ENCODE measurements around the gene CADPS2. TPM values are rescaled to one million over a fixed set of nuclear protein-coding genes. Genes with fewer than 3 reads are reported as not detected.
"Not testable (repeated sequence)": the region's sequence is repeated elsewhere in the genome, so short reads cannot be mapped to it uniquely, and the experiment has no call there.

CADPS2 gene
- total and polyA plus RNA-seq, 3 experiments from 2014 or later = not detected

- Histone ChIP-seq H3K4me3 (ENCODE audit: low read length) (no peak overlapping the region), H3K9me3 (ENCODE audit: low read length) (no peaks in the 10 kb centered on the region), H3K36me3 (ENCODE audit: insufficient read depth, low read length) (no peaks in the 10 kb centered on the region), H3K4me1 (ENCODE audit: insufficient read depth, low read length) (no peaks in the 10 kb centered on the region), H3K27ac (ENCODE audit: low read depth, low read length) (no peak overlapping the region), H3K27me3 (ENCODE audit: insufficient read depth, low read length, poor library complexity, severe bottlenecking) (no peaks in the 10 kb centered on the region)
- no peak for DNase-seq
- Mint-ChIP-seq H3K27ac (no peak overlapping the region), H3K9me3 (peaks cover 2 to 12% (median 8%) of the 10 kb centered on the region in 5 donors), H3K4me1 (no peaks in the 10 kb centered on the region), H3K36me3 (no peaks in the 10 kb centered on the region), H3K27me3 (peaks cover 0 to 1% of the 10 kb centered on the region in 2 donors), H3K4me3 (no peak overlapping the region)
- POLR2A ChIA-PET = no interaction called here
- CTCF ChIA-PET = no interaction called here
These were observed 595.8 kb downstream of the CADPS2 start for GRCh38 chr7:122290476-122290875.

GRCh38 chr7:122289426-122289825 is 596.8 kb downstream of the CADPS2 start:
- no peak for DNase-seq
- ChIA-PET POLR2A (no interaction called here), CTCF (no interaction called here)
- Histone ChIP-seq H3K4me1 (ENCODE audit: insufficient read depth, low read length) (no peaks in the 10 kb centered on the region), H3K9me3 (ENCODE audit: low read length) (no peaks in the 10 kb centered on the region), H3K36me3 (ENCODE audit: insufficient read depth, low read length) (no peaks in the 10 kb centered on the region), H3K27me3 (ENCODE audit: insufficient read depth, low read length, poor library complexity, severe bottlenecking) (no peaks in the 10 kb centered on the region), H3K27ac (ENCODE audit: low read depth, low read length) (no peak overlapping the region), H3K4me3 (ENCODE audit: low read length) (no peak overlapping the region)
- no peaks in the 10 kb centered on the region for H3K4me1 Mint-ChIP-seq
- peaks cover 3 to 12% (median 8%) of the 10 kb centered on the region in 5 donors for H3K9me3 Mint-ChIP-seq
- H3K36me3 Mint-ChIP-seq = no peaks in the 10 kb centered on the region
- peaks cover 0 to 1% of the 10 kb centered on the region in 2 donors for H3K27me3 Mint-ChIP-seq
- no peak overlapping the region for H3K4me3 Mint-ChIP-seq
- no peak overlapping the region for H3K27ac Mint-ChIP-seq

GRCh38 chr7:122284608-122285007 is 601.7 kb downstream of the CADPS2 start:
- H3K4me1 ChIP-seq (ENCODE audit: insufficient read depth, low read length); H3K36me3 ChIP-seq (ENCODE audit: insufficient read depth, low read length); H3K9me3 ChIP-seq (ENCODE audit: low read length); H3K27ac Mint-ChIP-seq; CTCF ChIA-PET; DNase-seq; H3K4me3 Mint-ChIP-seq; H3K27me3 Mint-ChIP-seq; H3K27me3 ChIP-seq (ENCODE audit: insufficient read depth, low read length, poor library complexity, severe bottlenecking); H3K4me3 ChIP-seq (ENCODE audit: low read length); H3K36me3 Mint-ChIP-seq; H3K27ac ChIP-seq (ENCODE audit: low read depth, low read length); POLR2A ChIA-PET; H3K4me1 Mint-ChIP-seq: not testable (repeated sequence)
- H3K9me3 Mint-ChIP-seq = peaks cover 4 to 12% (median 5%) of the 10 kb centered on the region in 5 donors

- H3K27me3 ChIP-seq (ENCODE audit: insufficient read depth, low read length, poor library complexity, severe bottlenecking) = no peaks in the 10 kb centered on the region
- H3K27ac ChIP-seq (ENCODE audit: low read depth, low read length) = no peak overlapping the region
- H3K4me1 ChIP-seq (ENCODE audit: insufficient read depth, low read length) = no peaks in the 10 kb centered on the region
- no peak overlapping the region for H3K4me3 ChIP-seq (ENCODE audit: low read length)
- Mint-ChIP-seq H3K27me3 (no peaks in the 10 kb centered on the region), H3K36me3 (no peaks in the 10 kb centered on the region), H3K4me3 (no peak overlapping the region), H3K4me1 (no peaks in the 10 kb centered on the region), H3K9me3 (peaks cover 0 to 8% (median 2%) of the 10 kb centered on the region in 5 donors), H3K27ac (no peak overlapping the region)
- ChIA-PET POLR2A (no interaction called here), CTCF (no interaction called here)
- no peaks in the 10 kb centered on the region for H3K9me3 ChIP-seq (ENCODE audit: low read length)
- no peak for DNase-seq
- no peaks in the 10 kb centered on the region for H3K36me3 ChIP-seq (ENCODE audit: insufficient read depth, low read length)
These were observed 613.1 kb downstream of the CADPS2 start for GRCh38 chr7:122273117-122273516.

GRCh38 chr7:122269241-122269640 is 617.0 kb downstream of the CADPS2 start:
- ChIA-PET POLR2A (no interaction called here), CTCF (no interaction called here)
- H3K4me3 ChIP-seq (ENCODE audit: low read length) = no peak overlapping the region
- peaks cover 0 to 5% (median 3%) of the 10 kb centered on the region in 5 donors for H3K9me3 Mint-ChIP-seq
- no peaks in the 10 kb centered on the region for H3K4me1 Mint-ChIP-seq
- no peaks in the 10 kb centered on the region for H3K27me3 ChIP-seq (ENCODE audit: insufficient read depth, low read length, poor library complexity, severe bottlenecking)
- H3K4me1 ChIP-seq (ENCODE audit: insufficient read depth, low read length) = no peaks in the 10 kb centered on the region
- H3K4me3 Mint-ChIP-seq = no peak overlapping the region
- DNase-seq = no peak
- H3K27me3 Mint-ChIP-seq = no peaks in the 10 kb centered on the region
- no peaks in the 10 kb centered on the region for H3K36me3 Mint-ChIP-seq
- no peak overlapping the region for H3K27ac Mint-ChIP-seq
- no peaks in the 10 kb centered on the region for H3K9me3 ChIP-seq (ENCODE audit: low read length)
- no peak overlapping the region for H3K27ac ChIP-seq (ENCODE audit: low read depth, low read length)
- H3K36me3 ChIP-seq (ENCODE audit: insufficient read depth, low read length) = no peaks in the 10 kb centered on the region

Other genes with a start within 250 kb of the CADPS2 start
- gene RNF133, start 187.3 kb downstream of the CADPS2 start, total RNA-seq = not detected
- gene RNF133, start 187.3 kb downstream of the CADPS2 start, polyA plus RNA-seq = not detected
- gene RNF148, start 183.5 kb downstream of the CADPS2 start, total RNA-seq = not detected
- gene RNF148, start 183.5 kb downstream of the CADPS2 start, polyA plus RNA-seq = not detected
- gene TAS2R16, start 109.2 kb upstream of the CADPS2 start, total RNA-seq = not detected
- not detected for gene TAS2R16, start 109.2 kb upstream of the CADPS2 start, polyA plus RNA-seq